GM21619 (cell line): ENCODE measurements around the gene CNNM2.
A peak's percentile ranks its signal among the peaks of the same experiment; 100 is the strongest.
"Not testable (repeated sequence)": the region's sequence is repeated elsewhere in the genome, so short reads cannot be mapped to it uniquely, and the experiment has no call there.

Experiments
- ATAC-seq: cut with Tn5 transposase; IDR thresholded peaks from one replicate; pipeline ENCODE4 v1.9.1; 2021; ENCODE audit not compliant: unreplicated experiment

CNNM2 gene

DNA sequence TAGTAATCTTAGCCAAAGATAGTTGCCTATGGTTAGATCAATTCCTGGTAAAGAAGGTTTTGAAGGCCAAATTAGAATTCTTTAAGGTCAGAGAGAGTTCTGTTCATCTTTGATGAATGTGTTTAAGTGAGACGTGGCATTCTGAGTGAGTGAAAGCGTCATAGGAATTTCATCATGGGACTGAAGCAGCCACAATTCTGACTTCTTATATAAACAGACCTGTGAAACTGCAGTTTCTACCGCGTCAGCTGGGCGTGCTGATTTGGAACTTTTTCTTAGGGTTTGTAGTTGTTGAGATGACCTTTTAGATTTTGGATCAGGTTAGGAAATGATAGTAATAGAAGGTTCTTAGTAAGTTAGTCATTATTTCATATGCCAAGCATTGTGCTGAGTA, 103.8 kb downstream of the CNNM2 start:
- ATAC-seq = no peak

GRCh38 chr10:103025696-103026095, 107.6 kb downstream of the CNNM2 start:
- ATAC-seq = no peak

GRCh38 chr10:103038570-103038969, 120.5 kb downstream of the CNNM2 start:
- no peak for ATAC-seq

DNA sequence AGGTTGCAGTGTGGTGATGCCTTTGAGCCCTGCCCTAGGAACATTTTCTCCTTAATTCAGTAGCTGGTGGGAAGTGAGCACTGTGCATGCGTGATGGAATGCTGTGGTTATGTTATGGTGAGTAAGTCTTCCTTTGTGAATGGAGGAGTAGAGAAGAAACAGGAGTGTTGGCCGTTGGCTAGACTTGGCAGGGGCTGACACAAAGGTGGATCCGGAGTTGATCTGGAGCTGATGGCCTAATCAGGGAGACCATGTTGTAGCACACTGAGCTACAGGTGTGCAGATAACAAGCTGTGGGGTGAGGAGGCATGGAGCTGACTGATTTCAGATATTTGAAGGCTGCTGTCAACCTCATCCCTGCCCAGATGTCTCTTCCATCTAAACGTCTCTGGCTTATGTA, 122.3 kb downstream of the CNNM2 start:
- ATAC-seq = no peak

DNA sequence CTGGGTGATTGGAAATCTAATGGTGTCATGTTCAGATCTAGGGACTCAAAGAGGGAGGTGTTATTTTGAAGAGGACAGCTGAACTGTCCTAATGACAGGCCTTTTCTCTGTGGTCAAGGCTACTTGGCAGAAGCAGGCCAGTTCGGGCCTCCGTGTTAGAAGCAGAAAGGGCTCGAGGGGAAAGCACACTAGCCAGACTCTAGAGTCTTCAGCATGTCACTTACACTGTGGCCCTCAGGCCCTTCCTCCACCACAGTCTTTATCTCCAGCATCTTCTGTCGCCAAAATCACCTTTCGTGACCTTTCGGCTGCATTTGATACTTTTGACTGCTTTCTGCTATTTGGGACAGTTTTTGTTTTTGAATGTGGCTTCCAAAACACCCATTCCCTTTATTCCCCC, 123.3 kb downstream of the CNNM2 start:
- no peak for ATAC-seq

DNA sequence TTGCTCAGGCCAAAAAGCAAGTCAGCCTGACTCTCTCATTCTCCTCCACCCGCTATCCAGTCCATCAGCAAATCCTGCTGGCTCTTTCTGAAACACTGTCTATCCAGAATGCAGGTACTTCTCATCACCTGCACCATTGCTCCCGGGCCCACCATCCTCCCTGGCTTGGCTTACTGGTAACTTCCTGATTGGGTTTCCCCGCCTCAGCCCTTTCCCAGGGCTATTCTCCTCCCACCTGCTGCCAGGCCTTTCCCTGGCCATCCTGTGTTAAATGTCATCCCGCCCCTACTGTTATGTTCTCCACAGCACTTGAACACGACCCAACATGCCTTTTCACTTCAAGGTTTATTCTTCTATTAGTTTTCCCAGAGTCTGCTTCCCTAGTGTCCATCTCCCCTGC, 124.0 kb downstream of the CNNM2 start:
- ATAC-seq = no peak

GRCh38 chr10:103042908-103043307, 124.8 kb downstream of the CNNM2 start:
- ATAC-seq = no peak

- no peak for ATAC-seq
Observed at GRCh38 chr10:103044942-103045489, 126.9 kb downstream of the CNNM2 start.

GRCh38 chr10:103045961-103046360, 127.9 kb downstream of the CNNM2 start:
- no peak for ATAC-seq

- ATAC-seq = no peak
Observed at GRCh38 chr10:103047381-103047780, 129.3 kb downstream of the CNNM2 start.

- no peak for ATAC-seq
Observed at GRCh38 chr10:103049237-103049636, 131.1 kb downstream of the CNNM2 start.

DNA sequence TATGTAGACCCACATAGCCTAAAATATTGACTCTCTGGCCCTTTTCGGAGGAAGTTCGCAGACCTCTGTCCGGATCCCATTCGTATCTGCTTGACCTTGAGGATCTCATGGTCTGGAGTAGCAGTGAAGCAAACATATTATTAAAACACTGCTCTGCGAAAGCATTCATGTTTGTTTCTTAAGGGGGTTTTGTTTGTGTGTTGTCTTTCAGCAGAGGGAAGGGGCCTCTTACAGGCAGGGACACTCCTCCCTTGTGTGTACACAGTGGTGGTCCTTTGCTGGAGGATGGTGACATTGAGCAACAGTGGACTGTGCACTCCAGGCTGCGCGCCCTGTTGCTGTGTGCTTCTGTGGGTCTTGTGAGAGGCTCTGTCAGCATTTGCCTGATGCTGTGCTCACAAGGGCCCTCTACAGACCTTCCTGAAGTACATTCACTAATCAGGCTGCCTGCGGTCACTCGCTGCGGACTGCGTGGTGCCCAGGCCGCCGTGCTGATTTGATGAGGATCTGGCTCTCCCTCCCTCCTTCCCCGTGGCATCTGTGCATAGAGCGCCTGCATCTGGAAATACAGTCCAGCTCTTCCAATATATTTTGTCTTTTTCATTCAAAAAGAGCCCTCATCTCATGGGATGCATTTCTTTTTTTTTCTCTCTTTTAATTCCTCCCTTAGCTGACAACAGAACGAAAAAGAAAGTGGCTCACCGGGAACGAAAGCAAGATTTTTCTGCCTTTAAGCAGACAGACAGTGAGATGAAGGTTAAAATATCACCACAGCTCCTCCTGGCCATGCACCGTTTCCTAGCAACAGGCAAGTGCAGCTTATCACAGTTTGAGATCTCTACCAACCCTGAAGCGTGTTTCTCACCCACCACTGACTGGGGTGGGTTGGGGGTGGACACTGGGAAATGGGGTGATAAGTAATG, 135.8 kb downstream of the CNNM2 start:
- peak; percentile 81 for ATAC-seq

GRCh38 chr10:103054621-103055020, 136.5 kb downstream of the CNNM2 start:
- no peak for ATAC-seq

DNA sequence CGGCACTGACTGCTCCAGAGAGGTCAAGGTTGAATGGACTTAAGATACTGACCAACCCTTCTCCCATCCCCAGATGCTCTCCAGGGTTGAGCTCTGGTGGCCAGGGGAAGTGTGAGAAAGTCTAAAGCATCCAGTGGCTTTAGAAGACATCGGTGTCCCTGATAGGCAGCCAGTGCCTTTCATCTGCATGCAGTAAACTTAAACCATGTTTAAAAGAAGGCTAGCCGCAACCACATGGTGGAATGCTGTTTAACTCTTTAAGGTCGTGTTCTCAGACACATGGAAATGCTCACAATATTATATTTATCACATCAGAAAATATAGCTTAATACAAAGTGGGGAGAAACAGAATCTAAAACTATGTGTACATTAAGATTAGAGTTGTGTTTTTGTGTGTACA, 137.0 kb downstream of the CNNM2 start:
- no peak for ATAC-seq

DNA sequence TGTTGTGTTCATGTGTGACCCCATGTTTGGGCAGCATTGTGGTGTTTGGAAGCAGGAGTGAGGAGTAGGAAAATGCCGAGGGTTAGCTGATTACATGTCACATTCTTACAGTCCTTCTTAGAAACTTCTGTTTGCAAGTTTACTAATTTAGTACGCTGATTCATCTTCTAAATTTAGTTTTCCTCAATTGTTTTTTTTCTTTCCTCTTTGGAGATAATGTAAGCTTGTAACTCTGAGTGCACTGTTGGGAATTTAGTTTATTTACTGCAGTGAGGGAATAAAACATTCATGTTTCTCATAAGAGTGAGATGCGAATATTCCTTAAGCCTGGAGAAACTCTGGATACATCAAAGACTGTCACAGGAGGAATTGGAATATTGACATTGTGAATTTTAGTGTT, 139.9 kb downstream of the CNNM2 start:
- no peak for ATAC-seq

DNA sequence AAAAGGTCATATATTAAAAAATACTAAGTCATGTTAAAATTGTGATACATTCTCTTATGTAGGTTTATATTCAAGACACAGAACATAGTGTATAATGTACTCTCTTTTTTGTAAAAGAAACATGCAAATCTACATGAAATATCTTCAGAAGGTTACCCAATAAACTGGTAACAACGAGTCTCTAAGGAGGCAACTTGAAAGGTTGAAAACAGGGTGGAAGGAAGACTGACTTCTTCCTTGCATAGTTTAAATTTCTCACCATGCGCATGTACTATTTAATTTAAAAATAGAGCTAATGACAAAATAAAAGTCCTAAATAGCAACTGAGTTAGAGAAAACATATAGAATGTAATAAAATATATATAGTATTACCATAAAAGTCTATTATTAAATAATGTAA, 142.5 kb downstream of the CNNM2 start:
- no peak for ATAC-seq

- ATAC-seq = no peak
Observed at GRCh38 chr10:103062854-103063590, 144.9 kb downstream of the CNNM2 start.

GRCh38 chr10:103064956-103065355, 146.9 kb downstream of the CNNM2 start:
- no peak for ATAC-seq

DNA sequence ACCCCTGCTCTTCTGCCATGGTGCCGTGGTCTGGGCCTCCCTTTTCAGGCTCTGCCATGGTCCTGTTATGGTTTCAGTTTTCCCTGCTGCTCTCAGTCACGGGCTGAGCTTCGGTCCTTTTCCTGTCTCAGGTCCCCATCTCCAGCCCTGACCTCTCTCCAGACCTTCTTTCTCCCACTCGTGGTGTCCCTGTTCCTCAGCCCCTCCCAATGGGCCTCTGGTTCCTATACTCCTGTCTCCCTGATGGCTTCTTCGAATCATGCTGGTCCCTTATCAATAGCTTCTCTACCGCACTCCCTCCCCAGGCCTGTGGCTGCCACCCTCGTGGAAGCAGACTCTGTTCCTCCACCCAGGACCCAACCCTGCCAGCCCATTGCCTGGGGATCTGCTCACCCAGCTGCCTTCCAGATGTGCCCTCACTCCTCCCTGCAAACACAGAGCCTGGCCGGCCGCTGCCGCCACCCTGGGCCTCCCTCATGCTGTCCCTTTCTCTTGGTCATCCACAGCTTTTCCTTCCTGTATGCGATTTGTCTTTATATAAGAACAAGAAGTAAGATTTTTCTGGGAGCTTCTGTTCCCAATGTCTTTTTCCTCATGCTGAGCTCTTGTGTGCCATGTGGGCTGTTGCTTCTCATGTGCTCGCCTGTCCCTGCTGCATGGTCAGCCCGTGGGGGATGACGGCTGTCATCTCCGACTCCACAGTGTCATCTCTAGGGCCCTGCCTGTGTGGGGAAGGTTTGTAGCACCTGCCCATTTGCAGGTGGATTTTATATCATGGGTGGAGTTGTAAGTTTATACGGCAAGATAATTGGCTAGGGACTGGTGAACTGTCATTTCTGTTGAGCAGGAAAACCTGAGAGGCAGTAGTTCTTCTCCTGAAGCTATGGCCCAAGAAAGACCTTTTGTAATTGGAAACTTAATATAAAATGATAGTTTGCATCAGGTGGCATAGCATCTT, 148.3 kb downstream of the CNNM2 start:
- ATAC-seq = no peak

DNA sequence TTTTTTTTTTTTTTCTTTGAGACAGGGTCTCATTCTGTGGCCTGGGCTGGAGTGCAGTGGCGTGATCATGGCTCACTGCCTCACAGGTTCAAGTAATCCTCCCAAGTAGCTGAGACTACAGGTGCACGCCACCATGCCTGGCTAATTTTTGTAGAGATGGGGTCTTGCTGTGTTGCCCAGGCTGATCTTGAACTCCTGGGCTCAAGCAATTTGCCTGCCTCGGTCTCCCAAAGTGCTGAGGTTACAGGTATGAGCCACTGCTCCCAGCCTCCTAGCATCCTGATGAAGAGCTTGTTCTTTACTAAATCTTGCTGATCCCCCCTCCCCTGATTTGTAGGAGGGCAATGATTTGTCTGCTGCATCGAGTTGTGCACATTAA, 149.0 kb downstream of the CNNM2 start:
- ATAC-seq = not testable (repeated sequence)

DNA sequence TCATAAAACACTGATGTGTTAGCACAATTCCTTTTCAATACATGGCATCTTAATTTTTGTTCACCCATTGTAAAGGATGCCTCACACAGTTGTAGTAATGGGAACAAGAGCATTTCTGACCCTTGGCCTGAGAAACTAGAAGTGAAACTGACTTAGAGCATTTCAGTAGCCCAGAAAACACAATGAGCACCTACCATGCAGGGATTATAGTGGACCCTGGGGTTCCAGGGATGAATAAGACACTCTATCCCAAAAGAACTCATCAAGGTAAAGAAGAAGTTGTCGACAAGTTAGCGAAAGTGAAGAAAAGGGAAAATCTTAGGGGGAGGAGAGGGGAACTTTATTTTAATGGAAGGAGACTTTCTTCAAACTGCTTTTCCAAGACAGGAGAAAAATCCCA, 149.4 kb downstream of the CNNM2 start:
- no peak for ATAC-seq
